Measurements from ENCODE around the gene RPS27. TPM values are rescaled to one million over a fixed set of nuclear protein-coding genes. Genes with fewer than 3 reads are reported as not detected.

RPS27 gene
- total and polyA plus RNA-seq, 2 of the 13 experiments (the other 11 are each of a cell fraction or from before 2014, with no cell fraction given) = 3,737 to 9,964 TPM

DNA sequence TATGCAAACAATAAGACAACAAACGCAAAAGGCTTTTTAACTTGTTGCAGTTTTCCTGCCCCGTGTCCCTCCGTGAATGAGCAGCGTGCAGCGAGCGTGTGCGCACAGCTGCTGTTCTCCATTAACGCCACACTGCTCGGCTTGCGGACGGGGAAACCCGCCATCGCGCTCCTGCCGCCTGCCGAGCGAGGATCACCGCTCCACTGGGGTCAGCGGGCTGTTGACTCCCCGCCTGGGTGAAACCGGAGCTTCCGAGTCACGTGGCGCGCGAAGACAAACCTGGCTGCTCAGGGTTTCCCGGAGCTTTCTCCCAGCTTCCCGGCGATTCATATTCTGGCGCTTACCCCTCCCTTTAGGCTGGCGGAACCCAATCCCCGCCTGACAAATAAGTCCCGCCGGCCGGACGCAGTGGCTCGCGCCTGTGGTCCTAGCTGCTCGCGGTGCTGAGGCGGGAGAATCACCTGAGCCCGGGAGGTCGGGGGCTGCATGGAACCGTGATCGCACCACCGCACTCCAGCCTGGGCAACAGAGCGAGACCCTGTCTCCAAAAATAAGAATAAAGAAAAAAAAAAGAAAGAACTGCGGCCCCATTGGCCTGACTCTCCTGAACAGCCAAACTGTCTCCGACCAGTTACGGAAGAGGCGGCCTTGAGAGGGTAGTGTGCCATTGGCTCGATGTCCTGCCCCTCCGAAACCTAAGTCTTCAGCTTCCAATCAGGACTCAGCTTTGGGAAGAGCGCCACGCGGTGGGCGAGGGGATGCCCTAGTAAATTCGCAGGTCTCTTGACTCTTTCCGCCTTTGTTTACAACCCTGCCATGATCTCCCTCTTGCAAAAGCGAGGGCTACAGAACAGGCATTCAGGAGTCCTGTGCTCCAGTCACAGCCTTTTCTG, 23.2 kb upstream of the RPS27 start, which contains the start of gene CREB3L4 (continued):
- TF ChIP-seq ZNF20 (CRISPR knock-in tag; IDR thresholded peaks at IDR 0.05) = no peak
- peak; percentile 95; the same call in 1 of the 2 replicates for TF ChIP-seq NAIF1 (CRISPR knock-in tag; IDR thresholded peaks at IDR 0.05; ENCODE audit: borderline replicate concordance)
- no peak for TF ChIP-seq RFXAP (CRISPR knock-in tag; IDR thresholded peaks at IDR 0.05; ENCODE audit: borderline replicate concordance)
- TF ChIP-seq DDIT3 (CRISPR knock-in tag; IDR thresholded peaks at IDR 0.05) = no peak
- TF ChIP-seq EED (CRISPR knock-in tag; IDR thresholded peaks at IDR 0.05) = peak; percentile 91
- TF ChIP-seq SUZ12 (IDR thresholded peaks at IDR 0.05; ENCODE audit: low read depth, low read length) = no peak
- TF ChIP-seq, protein P1, sequence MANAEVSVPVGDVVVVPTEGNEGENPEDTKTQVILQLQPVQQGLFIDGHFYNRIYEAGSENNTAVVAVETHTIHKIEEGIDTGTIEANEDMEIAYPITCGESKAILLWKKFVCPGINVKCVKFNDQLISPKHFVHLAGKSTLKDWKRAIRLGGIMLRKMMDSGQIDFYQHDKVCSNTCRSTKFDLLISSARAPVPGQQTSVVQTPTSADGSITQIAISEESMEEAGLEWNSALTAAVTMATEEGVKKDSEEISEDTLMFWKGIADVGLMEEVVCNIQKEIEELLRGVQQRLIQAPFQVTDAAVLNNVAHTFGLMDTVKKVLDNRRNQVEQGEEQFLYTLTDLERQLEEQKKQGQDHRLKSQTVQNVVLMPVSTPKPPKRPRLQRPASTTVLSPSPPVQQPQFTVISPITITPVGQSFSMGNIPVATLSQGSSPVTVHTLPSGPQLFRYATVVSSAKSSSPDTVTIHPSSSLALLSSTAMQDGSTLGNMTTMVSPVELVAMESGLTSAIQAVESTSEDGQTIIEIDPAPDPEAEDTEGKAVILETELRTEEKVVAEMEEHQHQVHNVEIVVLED (CRISPR knock-in tag; IDR thresholded peaks at IDR 0.05; ENCODE audit: borderline replicate concordance) = peak; percentile 56; the same call in 1 of the 2 replicates
- TF ChIP-seq ARID5B (CRISPR knock-in tag; IDR thresholded peaks at IDR 0.05) = peak; percentile 77
- peak; percentile 62 for TF ChIP-seq FOXP4 (CRISPR knock-in tag; IDR thresholded peaks at IDR 0.05)
- peak; percentile 81 for TF ChIP-seq ASH2L (IDR thresholded peaks at IDR 0.05; ENCODE audit: insufficient read length, low read depth, low read length)
- peak; percentile 85 for TF ChIP-seq FOXA3 (CRISPR knock-in tag; IDR thresholded peaks at IDR 0.05)
- TF ChIP-seq PAF1 (CRISPR knock-in tag; IDR thresholded peaks at IDR 0.05) = no peak
- TF ChIP-seq ZNF766 (CRISPR knock-in tag; IDR thresholded peaks at IDR 0.05; ENCODE audit: borderline replicate concordance) = peak; percentile 89; the same call in 1 of the 2 replicates
- no peak for TF ChIP-seq ZNF652 (CRISPR knock-in tag; IDR thresholded peaks at IDR 0.05; ENCODE audit: borderline replicate concordance, low read depth)
- TF ChIP-seq HNRNPL (IDR thresholded peaks at IDR 0.05; ENCODE audit: low read depth, low read length) = no peak
- peak; percentile 77 for TF ChIP-seq ZMYM2 (CRISPR knock-in tag; IDR thresholded peaks at IDR 0.05)
- TF ChIP-seq ZFAT (CRISPR knock-in tag; conservative IDR thresholded peaks at IDR 0.05) = no peak
- TF ChIP-seq BHLHE40 (IDR thresholded peaks at IDR 0.05; ENCODE audit: low read length) = peak; percentile 78
- TF ChIP-seq TOPORS (CRISPR knock-in tag; IDR thresholded peaks at IDR 0.05) = peak; percentile 69
- no peak for TF ChIP-seq XBP1 (CRISPR knock-in tag; IDR thresholded peaks at IDR 0.05)
- TF ChIP-seq CBX1 (IDR thresholded peaks at IDR 0.05; ENCODE audit: low read depth) = peak; percentile 80
- TF ChIP-seq JDP2 (CRISPR knock-in tag; IDR thresholded peaks at IDR 0.05; ENCODE audit: borderline replicate concordance) = no peak; the same call in 1 of the 2 replicates
